ENCODE data around the gene SCP2.

SCP2 gene

GRCh38 chr1:53037159-53037558 lies 110.1 kb downstream of the SCP2 start:
- DNase-seq (ENCODE audit: low read depth, low spot score), result no peak

- DNase-seq (ENCODE audit: low read depth, low spot score), result no peak
These were observed 111.5 kb downstream of the SCP2 start for GRCh38 chr1:53038566-53038965.

GRCh38 chr1:53043271-53043670 lies 116.2 kb downstream of the SCP2 start:
- no peak for DNase-seq (ENCODE audit: low read depth, low spot score)

- no peak for DNase-seq (ENCODE audit: low read depth, low spot score)
These were observed 117.8 kb downstream of the SCP2 start for GRCh38 chr1:53044926-53045325.

GRCh38 chr1:53046930-53047329 lies 119.9 kb downstream of the SCP2 start:
- no peak for DNase-seq (ENCODE audit: low read depth, low spot score)

- DNase-seq (ENCODE audit: low read depth, low spot score), result no peak
These were observed 121.0 kb downstream of the SCP2 start for GRCh38 chr1:53047737-53048736.

GRCh38 chr1:53048960-53049573 lies 122.0 kb downstream of the SCP2 start:
- no peak for DNase-seq (ENCODE audit: low read depth, low spot score)

- DNase-seq (ENCODE audit: low read depth, low spot score), result no peak
These were observed 122.5 kb downstream of the SCP2 start for GRCh38 chr1:53049574-53049967.

- DNase-seq (ENCODE audit: low read depth, low spot score), result no peak
These were observed 123.2 kb downstream of the SCP2 start for GRCh38 chr1:53050310-53050709.

- no peak for DNase-seq (ENCODE audit: low read depth, low spot score)
These were observed 124.6 kb downstream of the SCP2 start for GRCh38 chr1:53051676-53052075.

GRCh38 chr1:53057127-53057526 lies 130.1 kb downstream of the SCP2 start:
- DNase-seq (ENCODE audit: low read depth, low spot score), result no peak

- no peak for DNase-seq (ENCODE audit: low read depth, low spot score)
These were observed 133.5 kb downstream of the SCP2 start for GRCh38 chr1:53060579-53060978.

GRCh38 chr1:53061123-53061858 lies 134.2 kb downstream of the SCP2 start:
- DNase-seq (ENCODE audit: low read depth, low spot score), result no peak

- DNase-seq (ENCODE audit: low read depth, low spot score), result no peak
These were observed 135.0 kb downstream of the SCP2 start, which contains the start of gene PODN for GRCh38 chr1:53061859-53062707. PODN (plus strand) TSS chr1:53062213; CDS start chr1:53069856, 7,643 bp downstream.

- no peak for DNase-seq (ENCODE audit: low read depth, low spot score)
These were observed 135.9 kb downstream of the SCP2 start for GRCh38 chr1:53062708-53063591.

GRCh38 chr1:53063744-53064515 lies 136.9 kb downstream of the SCP2 start:
- DNase-seq (ENCODE audit: low read depth, low spot score), result no peak

- DNase-seq (ENCODE audit: low read depth, low spot score), result no peak
These were observed 138.3 kb downstream of the SCP2 start for GRCh38 chr1:53065391-53065790.

GRCh38 chr1:53066488-53066887 lies 139.4 kb downstream of the SCP2 start:
- no peak for DNase-seq (ENCODE audit: low read depth, low spot score)

Measured in iPS DF 19.7 (cell line).